ENCODE measurements around the gene DBP.

- TF ChIP-seq EZH2 (IDR thresholded peaks at IDR 0.05; ENCODE audit: borderline replicate concordance, low read length) (no peak), CTCF (conservative IDR thresholded peaks at IDR 0.05 in 1 of 2, IDR thresholded peaks at IDR 0.05 in 1 of 2; ENCODE audit: extremely low read depth in 1 of 2, insufficient read depth in 1 of 2, low read depth in 1 of 2, low read length in 2 of 2) (no peak)
Observed at GRCh38 chr19:48624791-48625723, 12.1 kb downstream of the DBP start.

Data from mammary epithelial cell (primary cell).